HEK293T (cell line): Measurements from ENCODE around the gene XRN2.

Experiments used
- ARNT ChIP-seq: fragments of 450-650 bp; IDR thresholded peaks from 2 replicates; pipeline ENCODE4 v1.6.1; 2017; ENCODE audit warnings: mild to moderate bottlenecking
- BHLHE40 ChIP-seq: fragments of 450-650 bp; IDR thresholded peaks from 2 replicates; pipeline ENCODE4 v1.6.1; 2016; ENCODE audit warnings: mild to moderate bottlenecking, moderate library complexity, borderline replicate concordance
- CTBP1 ChIP-seq: fragments of 450-650 bp; IDR thresholded peaks from 2 replicates; pipeline ENCODE4 v1.6.1; 2016; ENCODE audit warnings: borderline replicate concordance
- ELF4 ChIP-seq: fragments of 450-650 bp; IDR thresholded peaks from 2 replicates; pipeline ENCODE4 v1.6.1; 2017; ENCODE audit warnings: antibody characterized with exemption
- FOXA1 ChIP-seq: fragments of 450-650 bp; IDR thresholded peaks from 2 replicates; pipeline ENCODE4 v1.6.1; 2016; ENCODE audit warnings: mild to moderate bottlenecking
- FOXK2 ChIP-seq: fragments of 450-650 bp; IDR thresholded peaks from 2 replicates; pipeline ENCODE4 v1.6.1; 2016; ENCODE audit warnings: mild to moderate bottlenecking
- FOXM1 ChIP-seq: fragments of 450-650 bp; IDR thresholded peaks from 2 replicates; pipeline ENCODE4 v1.6.1; 2017; ENCODE audit warnings: mild to moderate bottlenecking, borderline replicate concordance
- HDGF ChIP-seq: fragments of 450-650 bp; IDR thresholded peaks from 2 replicates; pipeline ENCODE4 v1.6.1; 2017; ENCODE audit warnings: antibody characterized with exemption, borderline replicate concordance
- L3MBTL2 ChIP-seq: fragments of 450-650 bp; conservative IDR thresholded peaks from 2 replicates; pipeline ENCODE4 v1.6.1; 2016; ENCODE audit warnings: mild to moderate bottlenecking
- LEF1 ChIP-seq: fragments of 450-650 bp; IDR thresholded peaks from 2 replicates; pipeline ENCODE4 v1.6.1; 2017; ENCODE audit warnings: mild to moderate bottlenecking, borderline replicate concordance
- SP1 ChIP-seq: fragments of 450-650 bp; IDR thresholded peaks from 2 replicates; pipeline ENCODE4 v1.6.1; 2017
- SUZ12 ChIP-seq: fragments of 450-650 bp; IDR thresholded peaks from 2 replicates; pipeline ENCODE4 v1.6.1; 2016; ENCODE audit warnings: mild to moderate bottlenecking
- TARDBP ChIP-seq: fragments of 450-650 bp; IDR thresholded peaks from 2 replicates; pipeline ENCODE4 v1.6.1; 2016

- TF ChIP-seq FOXM1 (no peak), BHLHE40 (no peak), SP1 (no peak), LEF1 (no peak), L3MBTL2 (no peak), HDGF (no peak), SUZ12 (no peak), FOXA1 (no peak), FOXK2 (no peak), ELF4 (no peak), TARDBP (no peak), ARNT (no peak), CTBP1 (no peak)
Observed at GRCh38 chr20:21364413-21364812, 61.3 kb downstream of the XRN2 start.
